OCI-LY3 (cell line): Measurements from ENCODE around the gene FAM153A.
"Not testable (repeated sequence)": the region's sequence is repeated elsewhere in the genome, so short reads cannot be mapped to it uniquely, and the experiment has no call there.

ENCODE experiments used
- H2AFZ ChIP-seq: fragments of 200-600, 300-600 bp; shearing (Covaris generic); 2 replicates; pipeline ENCODE4 v1.6.0; 2014; ENCODE audit warnings: antibody characterized with exemption, low read depth, low read length
- H3K27ac ChIP-seq: fragments of 200-600, 300-600 bp; sonication (generic); 2 replicates; pipeline ENCODE4 v1.5.1; 2014; ENCODE audit warnings: mild to moderate bottlenecking, low read length, moderate library complexity, mixed read lengths
- H3K27me3 ChIP-seq: fragments of 200-600, 300-600 bp; sonication (generic); 2 replicates; pipeline ENCODE4 v1.6.1; 2014; ENCODE audit warnings: low read depth, low read length, mixed read lengths
- H3K36me3 ChIP-seq: fragments of 200-600, 300-600 bp; sonication (generic); replicated peaks from 2 replicates; pipeline ENCODE3; 2014; ENCODE audit warnings: low read depth, low read length, mixed read lengths
- H3K4me1 ChIP-seq: fragments of 300-600, 200-600 bp; sonication (generic); 2 replicates; pipeline ENCODE4 v1.6.1; 2014; ENCODE audit warnings: low read length, mixed read lengths
- H3K4me2 ChIP-seq: fragments of 200-600, 300-600 bp; sonication (generic); 2 replicates; pipeline ENCODE4 v1.6.1; 2014; ENCODE audit warnings: low read length, mixed read lengths
- H3K4me3 ChIP-seq: fragments of 300-600, 200-600 bp; sonication (generic); 2 replicates; pipeline ENCODE4 v1.5.1; 2014; ENCODE audit warnings: antibody characterized with exemption, mild to moderate bottlenecking, low read length, moderate library complexity
- H3K79me2 ChIP-seq: fragments of 300-600, 200-600 bp; shearing (Covaris generic); 2 replicates; pipeline ENCODE4 v1.6.1; 2014; ENCODE audit warnings: mild to moderate bottlenecking, low read length, mixed read lengths
- H3K9ac ChIP-seq: fragments of 300-600, 200-600 bp; shearing (Covaris generic); 2 replicates; pipeline ENCODE4 v1.6.0; 2014; ENCODE audit warnings: mild to moderate bottlenecking, low read length, moderate library complexity
- H3K9me3 ChIP-seq: fragments of 200-600, 300-600 bp; shearing (Covaris generic); 2 replicates; pipeline ENCODE4 v1.6.1; 2014; ENCODE audit warnings: low read length, mixed read lengths; ENCODE audit not compliant: insufficient read depth
- H4K20me1 ChIP-seq: fragments of 200-600, 300-600 bp; sonication (generic); 2 replicates; pipeline ENCODE4 v1.6.1; 2016; ENCODE audit warnings: low read length, mixed read lengths; ENCODE audit not compliant: insufficient read depth

FAM153A gene

GRCh38 chr5:177693671-177694517 is 88.8 kb downstream of the FAM153A start:
- H2AFZ ChIP-seq, H3K4me1 ChIP-seq, H3K27me3 ChIP-seq, H3K9ac ChIP-seq, H3K36me3 ChIP-seq, H3K9me3 ChIP-seq, H3K4me3 ChIP-seq, H3K27ac ChIP-seq, H3K4me2 ChIP-seq, H4K20me1 ChIP-seq, H3K79me2 ChIP-seq: not testable (repeated sequence)

DNA sequence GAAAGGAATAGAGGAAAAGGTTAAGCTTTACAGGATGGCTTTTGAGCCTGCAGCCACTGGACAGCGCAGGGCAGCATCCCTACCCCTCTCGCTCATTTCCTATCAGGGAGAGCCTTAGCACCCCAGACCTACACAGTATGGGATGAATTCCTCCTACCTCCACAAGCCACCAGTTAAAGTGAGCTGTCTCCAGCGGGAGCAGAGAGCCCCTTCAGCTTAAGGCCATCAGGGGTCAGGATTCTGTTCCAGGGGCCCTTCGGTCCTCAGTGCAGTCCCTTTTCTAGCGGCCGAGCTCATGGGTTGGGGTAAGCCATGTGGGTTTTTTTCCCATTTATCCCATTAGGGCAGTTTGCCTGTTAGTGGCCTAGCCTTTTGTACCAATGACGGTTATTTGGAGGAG is 89.7 kb downstream of the FAM153A start:
- not testable (repeated sequence) for H4K20me1 ChIP-seq, H3K36me3 ChIP-seq, H3K4me1 ChIP-seq, H3K4me3 ChIP-seq, H3K27me3 ChIP-seq, H3K9ac ChIP-seq, H2AFZ ChIP-seq, H3K4me2 ChIP-seq, H3K79me2 ChIP-seq, H3K9me3 ChIP-seq, H3K27ac ChIP-seq

- not testable (repeated sequence) for H3K4me2 ChIP-seq, H3K4me3 ChIP-seq, H3K9me3 ChIP-seq, H3K36me3 ChIP-seq, H4K20me1 ChIP-seq, H3K79me2 ChIP-seq, H3K27ac ChIP-seq, H3K4me1 ChIP-seq, H3K27me3 ChIP-seq, H2AFZ ChIP-seq, H3K9ac ChIP-seq
These were observed 90.2 kb downstream of the FAM153A start for GRCh38 chr5:177692507-177692906.

- H2AFZ ChIP-seq, H3K79me2 ChIP-seq, H3K9me3 ChIP-seq, H3K36me3 ChIP-seq, H4K20me1 ChIP-seq, H3K4me3 ChIP-seq, H3K27me3 ChIP-seq, H3K4me2 ChIP-seq, H3K27ac ChIP-seq, H3K9ac ChIP-seq, H3K4me1 ChIP-seq: not testable (repeated sequence)
These were observed 93.6 kb downstream of the FAM153A start for GRCh38 chr5:177689011-177689610.

DNA sequence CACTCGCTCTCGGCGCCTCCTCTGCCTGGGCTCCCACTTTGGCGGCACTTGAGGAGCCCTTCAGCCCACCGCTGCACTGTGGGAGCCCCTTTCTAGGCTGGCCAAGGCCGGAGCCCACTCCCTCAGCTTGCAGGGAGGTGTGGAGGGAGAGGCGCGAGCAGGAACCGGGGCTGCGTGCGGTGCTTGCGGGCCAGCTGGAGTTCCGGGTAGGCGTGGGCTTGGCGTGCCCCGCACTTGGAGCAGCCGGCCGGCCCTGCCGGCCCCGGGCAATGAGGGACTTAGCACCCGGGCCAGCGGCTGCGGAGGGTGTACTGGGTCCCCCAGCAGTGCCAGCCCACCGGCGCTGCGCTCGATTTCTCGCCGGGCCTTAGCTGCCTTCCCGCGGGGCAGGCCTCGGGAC is 94.6 kb downstream of the FAM153A start:
- H3K4me2 ChIP-seq, H3K9me3 ChIP-seq, H3K4me3 ChIP-seq, H4K20me1 ChIP-seq, H3K9ac ChIP-seq, H3K27me3 ChIP-seq, H3K79me2 ChIP-seq, H2AFZ ChIP-seq, H3K27ac ChIP-seq, H3K36me3 ChIP-seq, H3K4me1 ChIP-seq: not testable (repeated sequence)

GRCh38 chr5:177681920-177682319 is 100.8 kb downstream of the FAM153A start:
- not testable (repeated sequence) for H3K27me3 ChIP-seq, H3K27ac ChIP-seq, H3K4me3 ChIP-seq, H3K4me1 ChIP-seq, H3K79me2 ChIP-seq, H3K9me3 ChIP-seq, H3K9ac ChIP-seq, H3K4me2 ChIP-seq, H3K36me3 ChIP-seq, H2AFZ ChIP-seq, H4K20me1 ChIP-seq
